Epithelial cell of esophagus (primary cell): ENCODE results near the gene ATP5F1D.

Source experiments
- DNase-seq: peaks from one replicate; pipeline ENCODE4 v3.0.0; 2010; ENCODE audit warnings: low read depth
- H3K4me3 ChIP-seq: 2 replicates; pipeline ENCODE4 v1.5.1; 2011; ENCODE audit warnings: mild to moderate bottlenecking, low read length, control low read depth
- CTCF ChIP-seq: IDR thresholded peaks from 2 replicates; pipeline ENCODE4 v1.5.1; 2011; ENCODE audit warnings: low read depth, mild to moderate bottlenecking, low read length, control low read depth, inconsistent platforms; ENCODE audit not compliant: insufficient read depth; ENCODE audit errors: missing control alignments

Gene ATP5F1D

GRCh38 chr19:1247748-1248138 is 6.2 kb downstream of the ATP5F1D start:
- no peak overlapping the region for H3K4me3 ChIP-seq
- TF ChIP-seq CTCF, result no peak
- DNase-seq, result no peak

- peak within 1 kb of the TSS; percentile 65 for H3K4me3 ChIP-seq
- DNase-seq, result peak; percentile 88
- no peak for TF ChIP-seq CTCF
Measured at GRCh38 chr19:1248139-1248785, 6.7 kb downstream of the ATP5F1D start, which contains the start of gene MIDN. Gene MIDN (plus strand): TSS chr19:1248583. CDS start chr19:1250297, 1,714 bp downstream.

- DNase-seq, result peak; percentile 74
- TF ChIP-seq CTCF, result peak; percentile 31
- peak overlapping the region; percentile 65 for H3K4me3 ChIP-seq
Measured at GRCh38 chr19:1248786-1249297, 7.3 kb downstream of the ATP5F1D start.

- DNase-seq, result peak; percentile 96
- TF ChIP-seq CTCF, result no peak
- peak overlapping the region; percentile 75 for H3K4me3 ChIP-seq
Measured at GRCh38 chr19:1249298-1249989, 7.9 kb downstream of the ATP5F1D start.

- H3K4me3 ChIP-seq, result peak overlapping the region; percentile 75
- DNase-seq, result no peak
- no peak for TF ChIP-seq CTCF
Measured at GRCh38 chr19:1249990-1250436, 8.5 kb downstream of the ATP5F1D start.

- no peak for DNase-seq
- no peak for TF ChIP-seq CTCF
- peak overlapping the region; percentile 75 for H3K4me3 ChIP-seq
Measured at GRCh38 chr19:1250437-1251260, 9.1 kb downstream of the ATP5F1D start.
